ENCODE data around the gene PRKCQ.
"Not testable (repeated sequence)": the region's sequence is repeated elsewhere in the genome, so short reads cannot be mapped to it uniquely, and the experiment has no call there.

Gene PRKCQ

DNA sequence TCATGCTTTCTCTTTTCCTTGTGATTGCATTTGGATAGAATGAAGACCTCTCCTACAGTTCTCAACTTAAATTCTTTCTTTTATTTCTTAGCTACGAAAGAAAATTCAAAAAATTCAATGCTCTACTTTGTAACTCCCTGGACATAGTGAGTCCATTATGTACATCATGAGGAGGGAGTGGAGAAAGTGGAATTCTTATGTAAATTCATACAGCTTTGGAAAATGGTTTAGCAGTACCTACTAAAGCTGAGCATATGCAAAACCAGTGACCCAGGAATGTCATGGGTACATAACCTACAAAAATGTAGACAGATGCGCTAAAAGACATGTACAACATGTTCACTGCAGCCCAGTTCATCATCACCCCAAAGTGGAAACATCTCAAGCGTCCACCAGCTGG, 8.8 kb upstream of the PRKCQ start:
- H3K4me1 ChIP-seq (ENCODE audit: insufficient read depth, low read length), result 0 out of 2 replicates have a peak, but pooled peaks cover 5% of the 10 kb centered on the region
- no peak overlapping the region for H3K9ac ChIP-seq (ENCODE audit: low read depth, low read length)
- 0 out of 2 replicates have a peak, but pooled peaks cover 3% of the 10 kb centered on the region for H3K36me3 ChIP-seq (ENCODE audit: insufficient read depth, low read length)
- no peaks in the 10 kb centered on the region for H3K9me3 ChIP-seq (ENCODE audit: control insufficient read depth, insufficient read depth, low read length)

DNA sequence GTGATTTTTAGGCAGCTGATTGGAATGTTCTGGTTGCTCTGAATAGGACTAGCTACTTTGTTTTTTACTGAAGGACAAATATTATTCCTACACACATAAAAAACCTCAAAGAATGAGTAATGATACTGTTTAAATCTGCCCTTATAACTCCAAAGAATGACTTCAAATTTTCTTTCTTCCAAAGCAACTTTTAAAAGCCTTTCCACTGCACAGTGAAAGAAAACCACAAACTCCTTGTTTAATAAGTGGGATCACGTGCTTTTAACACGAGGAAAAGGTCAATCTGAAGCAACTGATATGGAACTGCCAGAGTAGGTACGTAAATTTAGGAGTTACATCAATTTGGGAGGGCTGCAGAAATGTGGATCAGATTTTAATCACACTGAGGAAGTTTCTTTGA, 8.0 kb upstream of the PRKCQ start:
- 0 out of 2 replicates have a peak, but pooled peaks cover 3% of the 10 kb centered on the region for H3K4me1 ChIP-seq (ENCODE audit: insufficient read depth, low read length)
- no peaks in the 10 kb centered on the region for H3K9me3 ChIP-seq (ENCODE audit: control insufficient read depth, insufficient read depth, low read length)
- H3K36me3 ChIP-seq (ENCODE audit: insufficient read depth, low read length), result peaks cover 4% of the 10 kb centered on the region; the same call in 1 of the 2 replicates
- no peak overlapping the region for H3K9ac ChIP-seq (ENCODE audit: low read depth, low read length)

DNA sequence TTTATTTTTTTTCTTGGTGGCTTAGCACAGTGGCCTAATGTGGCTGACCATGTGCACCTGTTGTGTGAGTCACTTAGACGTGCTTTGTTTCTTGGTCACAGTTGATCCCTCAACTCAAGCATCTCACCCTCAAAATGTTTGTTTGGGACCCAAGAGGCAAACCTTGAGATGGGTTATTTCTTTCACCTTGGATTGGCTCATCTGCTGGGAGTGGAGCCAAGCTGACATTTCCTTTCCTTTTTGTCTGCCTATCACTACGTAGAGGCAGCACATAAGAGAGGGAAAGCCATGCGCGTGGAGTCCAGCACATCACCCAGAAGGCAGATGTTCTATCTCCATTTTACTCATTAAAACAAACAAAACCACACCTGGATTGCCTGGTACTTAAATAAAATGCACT, 6.4 kb upstream of the PRKCQ start:
- Histone ChIP-seq H3K4me1 (ENCODE audit: insufficient read depth, low read length) (no peaks in the 10 kb centered on the region), H3K9me3 (ENCODE audit: control insufficient read depth, insufficient read depth, low read length) (no peaks in the 10 kb centered on the region), H3K36me3 (ENCODE audit: insufficient read depth, low read length) (peaks cover 4% of the 10 kb centered on the region; the same call in 1 of the 2 replicates), H3K9ac (ENCODE audit: low read depth, low read length) (no peak overlapping the region)

DNA sequence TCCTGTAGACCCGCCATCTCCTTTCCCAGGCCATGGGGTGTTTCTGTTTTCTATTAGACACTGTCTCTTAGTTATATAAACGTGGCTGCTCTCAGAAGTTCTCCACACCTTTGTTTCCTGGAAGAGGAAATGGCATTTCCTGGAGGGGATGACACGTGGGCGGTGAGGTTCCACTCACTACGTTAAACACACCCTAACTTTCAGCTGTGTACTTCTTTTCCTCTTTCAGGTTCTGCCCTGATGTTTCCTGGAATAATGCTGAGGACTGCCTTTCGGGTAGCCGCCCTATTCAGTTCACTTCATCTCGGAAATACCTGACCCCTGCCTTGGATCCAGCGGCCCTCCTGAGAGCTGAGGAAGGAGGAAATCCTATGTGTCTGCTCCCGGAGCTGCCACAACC, 3.4 kb upstream of the PRKCQ start:
- H3K9ac ChIP-seq (ENCODE audit: low read depth, low read length), result no peak overlapping the region
- peaks cover 4% of the 10 kb centered on the region; the same call in 1 of the 2 replicates for H3K36me3 ChIP-seq (ENCODE audit: insufficient read depth, low read length)
- no peaks in the 10 kb centered on the region for H3K9me3 ChIP-seq (ENCODE audit: control insufficient read depth, insufficient read depth, low read length)
- H3K4me1 ChIP-seq (ENCODE audit: insufficient read depth, low read length), result no peaks in the 10 kb centered on the region; the same call in 1 of the 2 replicates

DNA sequence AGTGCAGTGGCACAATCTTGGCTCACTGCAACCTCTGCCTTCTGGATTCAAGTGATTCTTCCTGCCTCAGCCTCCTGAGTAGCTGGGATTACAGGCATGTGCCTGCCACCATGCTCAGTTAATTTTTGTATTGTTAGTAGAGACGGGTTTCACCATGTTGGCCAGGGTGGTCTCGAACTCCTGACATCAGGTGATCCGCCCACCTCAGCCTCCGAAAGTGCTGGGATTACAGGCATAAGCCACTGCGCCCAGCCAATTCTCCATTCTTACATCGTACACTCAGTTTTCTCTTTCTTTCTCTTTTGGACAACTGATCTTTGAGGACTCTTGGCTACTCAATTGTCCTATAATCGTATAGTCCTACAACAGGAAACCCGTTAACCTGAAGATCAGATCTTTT, 2.8 kb upstream of the PRKCQ start:
- H3K36me3 ChIP-seq (ENCODE audit: insufficient read depth, low read length), result not testable (repeated sequence)

DNA sequence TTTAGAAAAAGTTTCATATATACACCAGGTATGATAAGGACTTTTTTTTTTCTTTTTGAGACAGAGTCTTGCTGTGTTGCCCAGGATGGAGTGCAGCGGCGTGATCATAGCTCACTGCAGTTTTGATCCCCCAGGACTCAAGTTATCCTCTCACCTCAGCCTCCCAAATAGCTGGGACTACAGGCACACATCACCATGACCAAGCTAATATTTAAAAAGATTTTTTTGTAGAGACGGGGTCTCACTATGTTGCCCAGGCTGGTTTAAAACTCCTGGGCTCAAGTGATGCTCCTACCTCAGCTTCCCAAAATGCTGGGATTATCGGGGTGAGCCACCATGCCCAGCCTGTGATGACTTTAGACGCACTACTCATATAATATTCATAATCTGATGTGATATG, 2.2 kb upstream of the PRKCQ start:
- Histone ChIP-seq H3K9me3 (ENCODE audit: control insufficient read depth, insufficient read depth, low read length) (no peaks in the 10 kb centered on the region), H3K9ac (ENCODE audit: low read depth, low read length) (no peak overlapping the region), H3K4me1 (ENCODE audit: insufficient read depth, low read length) (no peaks in the 10 kb centered on the region; the same call in 1 of the 2 replicates), H3K36me3 (ENCODE audit: insufficient read depth, low read length) (peaks cover 4% of the 10 kb centered on the region; the same call in 1 of the 2 replicates)

More for the DNA sequence above, 2.8 kb upstream of the PRKCQ start:
- H3K9ac ChIP-seq (ENCODE audit: low read depth, low read length); H3K4me1 ChIP-seq (ENCODE audit: insufficient read depth, low read length); H3K9me3 ChIP-seq (ENCODE audit: control insufficient read depth, insufficient read depth, low read length): not testable (repeated sequence)

DNA sequence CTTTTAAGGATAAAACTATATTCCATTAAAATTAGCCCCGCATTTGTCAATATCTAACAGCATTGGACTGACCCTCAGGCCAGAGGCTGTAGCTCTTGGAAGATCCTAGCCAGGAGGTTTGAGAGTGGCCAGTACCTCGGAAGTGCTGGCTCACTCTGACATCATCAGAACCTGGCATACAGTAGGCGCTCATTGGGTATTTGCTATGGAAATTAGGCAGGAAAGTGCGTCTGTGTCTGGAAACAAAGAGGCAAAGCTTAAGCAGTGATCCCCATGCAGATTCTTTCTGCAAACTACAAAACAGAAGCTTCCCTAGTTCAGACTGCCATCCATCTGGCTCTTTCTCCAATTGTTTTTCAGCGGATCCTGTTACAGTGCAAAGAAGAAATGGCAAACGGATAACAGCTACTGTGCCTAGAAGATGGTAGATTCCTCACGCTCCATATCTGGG, 1.7 kb upstream of the PRKCQ start:
- H3K36me3 ChIP-seq (ENCODE audit: insufficient read depth, low read length), result peaks cover 4% of the 10 kb centered on the region; the same call in 1 of the 2 replicates
- no peaks in the 10 kb centered on the region for H3K9me3 ChIP-seq (ENCODE audit: control insufficient read depth, insufficient read depth, low read length)
- H3K9ac ChIP-seq (ENCODE audit: low read depth, low read length), result peak overlapping the region; percentile 99
- H3K4me1 ChIP-seq (ENCODE audit: insufficient read depth, low read length), result no peaks in the 10 kb centered on the region; the same call in 1 of the 2 replicates

DNA sequence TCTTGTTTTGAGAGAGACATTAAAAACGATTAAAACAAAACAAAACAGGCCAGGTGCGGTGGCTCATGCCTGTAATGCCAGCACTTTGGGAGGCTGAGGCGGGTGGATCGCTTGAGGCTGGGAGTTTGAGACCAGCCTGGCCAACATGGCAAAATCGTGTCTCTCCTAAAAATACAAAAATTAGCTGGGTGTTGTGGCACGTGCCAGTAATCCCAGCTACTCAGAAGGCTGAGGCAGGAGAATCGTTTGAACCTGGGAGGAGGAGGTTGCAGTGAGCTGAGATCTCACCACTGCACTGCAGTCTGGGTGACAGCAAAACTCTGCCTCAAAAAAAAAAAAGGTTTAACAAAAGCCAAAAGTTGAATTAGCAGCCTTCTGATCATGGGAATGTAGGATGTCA, 1.1 kb upstream of the PRKCQ start:
- H3K4me1 ChIP-seq (ENCODE audit: insufficient read depth, low read length); H3K9me3 ChIP-seq (ENCODE audit: control insufficient read depth, insufficient read depth, low read length); H3K36me3 ChIP-seq (ENCODE audit: insufficient read depth, low read length): not testable (repeated sequence)
- H3K9ac ChIP-seq (ENCODE audit: low read depth, low read length), result peak overlapping the region; percentile 99

DNA sequence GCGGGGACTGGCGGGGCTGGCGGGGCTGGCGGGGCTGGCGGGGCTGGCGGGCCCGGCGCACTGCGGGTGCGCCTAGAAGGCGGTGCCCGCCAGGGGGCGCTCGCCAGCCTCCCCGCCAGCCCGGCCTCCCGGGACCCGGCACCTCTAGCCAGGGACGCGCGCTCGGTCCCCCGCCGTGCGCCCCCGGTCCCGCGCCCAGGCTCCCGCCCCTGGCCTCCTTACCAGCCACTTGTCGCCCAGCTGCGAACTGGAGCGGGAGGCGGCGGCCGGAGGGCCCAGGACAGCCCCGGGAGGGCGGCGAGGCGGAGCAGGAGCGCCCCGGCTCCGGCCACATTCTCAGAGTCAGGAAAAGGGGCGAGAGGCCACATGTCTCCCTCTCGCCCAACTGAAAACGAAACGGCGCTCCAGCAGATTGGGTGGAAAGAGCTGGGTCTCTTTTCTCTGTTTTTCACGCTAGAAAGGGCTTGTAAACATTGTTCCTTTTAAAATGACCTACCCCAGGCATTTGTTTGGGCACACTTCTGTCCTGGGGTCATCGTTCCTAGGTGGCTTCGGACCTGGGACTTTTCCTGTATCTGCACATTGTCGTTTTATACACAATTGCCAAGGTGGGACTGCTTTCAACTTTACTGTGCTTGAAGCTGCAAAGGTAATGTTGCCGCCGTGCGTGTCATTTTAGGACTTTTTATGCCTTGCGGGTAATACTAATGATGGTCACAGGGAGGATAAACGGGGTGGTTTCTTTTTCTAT, 378 bp upstream of the PRKCQ start:
- H3K9ac ChIP-seq (ENCODE audit: low read depth, low read length), result peak overlapping the region; percentile 99
- peaks cover 4% of the 10 kb centered on the region; the same call in 1 of the 2 replicates for H3K36me3 ChIP-seq (ENCODE audit: insufficient read depth, low read length)
- H3K9me3 ChIP-seq (ENCODE audit: control insufficient read depth, insufficient read depth, low read length), result no peaks in the 10 kb centered on the region; the same call in 1 of the 2 replicates
- H3K4me1 ChIP-seq (ENCODE audit: insufficient read depth, low read length), result no peaks in the 10 kb centered on the region; the same call in 1 of the 2 replicates

DNA sequence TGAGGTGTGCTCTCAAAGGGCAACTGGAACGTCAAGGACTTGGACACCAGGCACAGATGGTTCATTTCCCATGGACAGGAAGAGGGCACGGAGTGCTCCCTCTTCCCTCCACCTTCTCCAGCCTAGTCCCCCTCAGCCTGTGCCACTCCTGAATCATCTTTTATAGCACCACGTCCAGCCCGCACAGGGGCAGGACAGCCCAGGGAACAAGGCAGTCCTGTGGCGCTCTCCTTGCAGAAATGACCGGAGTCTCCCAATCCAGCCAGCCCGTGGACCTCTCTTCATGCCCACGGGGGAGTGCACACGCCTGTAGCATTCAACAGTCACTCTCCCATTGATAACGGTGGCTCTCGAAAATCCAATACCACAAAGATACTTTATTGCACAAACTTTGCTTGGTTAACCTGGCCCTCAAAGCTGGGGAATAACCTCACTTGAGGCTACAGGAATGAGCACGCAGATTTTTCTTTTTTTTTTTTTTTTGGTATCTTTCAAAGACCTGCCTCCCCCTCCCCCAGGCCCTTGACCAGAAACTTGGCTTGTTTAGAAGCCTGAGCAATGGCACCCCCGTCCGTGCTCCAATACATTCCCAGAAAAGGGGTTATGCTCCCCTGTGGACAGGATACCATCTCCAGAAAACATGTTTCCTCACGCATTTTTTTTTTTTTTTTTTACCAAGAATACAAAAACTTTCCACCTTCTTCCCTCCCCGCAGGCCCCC, 733 bp downstream of the PRKCQ start:
- H3K9ac ChIP-seq (ENCODE audit: low read depth, low read length), result peak overlapping the region; percentile 99
- H3K9me3 ChIP-seq (ENCODE audit: control insufficient read depth, insufficient read depth, low read length), result no peaks in the 10 kb centered on the region; the same call in 1 of the 2 replicates
- peaks cover 4% of the 10 kb centered on the region; the same call in 1 of the 2 replicates for H3K36me3 ChIP-seq (ENCODE audit: insufficient read depth, low read length)
- no peaks in the 10 kb centered on the region; the same call in 1 of the 2 replicates for H3K4me1 ChIP-seq (ENCODE audit: insufficient read depth, low read length)

DNA sequence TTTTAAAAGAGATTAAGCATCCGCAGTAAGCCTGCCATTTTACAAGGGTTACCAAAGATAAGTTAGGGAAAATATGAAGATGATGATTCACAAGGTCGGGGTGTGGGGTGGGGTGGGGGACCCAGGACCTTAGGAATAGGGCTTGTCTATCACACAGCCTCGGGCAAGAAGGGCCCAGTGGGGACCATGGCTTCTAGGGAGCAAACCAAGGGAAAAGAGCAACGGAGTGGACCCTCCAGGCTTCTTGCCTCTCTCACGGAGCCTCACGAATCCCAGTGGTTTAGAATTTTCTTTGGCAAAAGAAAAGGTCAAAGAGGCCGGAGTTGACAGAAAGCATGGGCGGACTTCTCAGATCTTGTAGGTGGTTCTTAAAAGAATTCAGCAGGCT, 1.3 kb downstream of the PRKCQ start:
- Histone ChIP-seq H3K9ac (ENCODE audit: low read depth, low read length) (peak overlapping the region; percentile 99; the same call in 1 of the 2 replicates), H3K4me1 (ENCODE audit: insufficient read depth, low read length) (no peaks in the 10 kb centered on the region; the same call in 1 of the 2 replicates), H3K36me3 (ENCODE audit: insufficient read depth, low read length) (peaks cover under 1% of the 10 kb centered on the region; the same call in 1 of the 2 replicates), H3K9me3 (ENCODE audit: control insufficient read depth, insufficient read depth, low read length) (no peaks in the 10 kb centered on the region; the same call in 1 of the 2 replicates)

DNA sequence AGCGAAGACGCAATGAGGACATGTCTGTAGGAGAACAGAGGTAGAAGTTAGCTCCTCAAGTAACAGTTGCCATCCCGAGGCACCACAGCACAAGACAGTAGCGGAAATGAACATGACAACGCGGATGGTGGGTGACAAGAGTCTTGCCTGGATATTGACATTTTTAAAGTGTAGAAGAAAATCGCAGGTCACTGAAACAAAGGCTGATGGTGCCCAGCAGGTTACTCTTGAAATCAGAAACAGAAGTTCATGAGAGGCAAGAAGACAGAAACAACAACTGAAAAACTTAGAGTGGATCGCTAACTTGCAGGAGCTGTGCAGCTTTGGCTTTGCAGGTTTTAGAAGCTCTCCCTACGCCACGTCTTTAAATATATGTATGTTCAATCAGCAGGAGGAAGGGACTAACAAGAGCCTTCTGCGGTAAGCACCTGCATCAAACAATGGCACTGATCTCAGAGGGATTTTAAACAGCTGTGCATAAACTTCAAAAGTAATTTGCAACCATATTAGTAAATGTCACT, 1.8 kb downstream of the PRKCQ start:
- H3K9ac ChIP-seq (ENCODE audit: low read depth, low read length), result no peak overlapping the region; the same call in 1 of the 2 replicates
- no peaks in the 10 kb centered on the region; the same call in 1 of the 2 replicates for H3K36me3 ChIP-seq (ENCODE audit: insufficient read depth, low read length)
- H3K4me1 ChIP-seq (ENCODE audit: insufficient read depth, low read length), result no peaks in the 10 kb centered on the region; the same call in 1 of the 2 replicates
- H3K9me3 ChIP-seq (ENCODE audit: control insufficient read depth, insufficient read depth, low read length), result no peaks in the 10 kb centered on the region; the same call in 1 of the 2 replicates

DNA sequence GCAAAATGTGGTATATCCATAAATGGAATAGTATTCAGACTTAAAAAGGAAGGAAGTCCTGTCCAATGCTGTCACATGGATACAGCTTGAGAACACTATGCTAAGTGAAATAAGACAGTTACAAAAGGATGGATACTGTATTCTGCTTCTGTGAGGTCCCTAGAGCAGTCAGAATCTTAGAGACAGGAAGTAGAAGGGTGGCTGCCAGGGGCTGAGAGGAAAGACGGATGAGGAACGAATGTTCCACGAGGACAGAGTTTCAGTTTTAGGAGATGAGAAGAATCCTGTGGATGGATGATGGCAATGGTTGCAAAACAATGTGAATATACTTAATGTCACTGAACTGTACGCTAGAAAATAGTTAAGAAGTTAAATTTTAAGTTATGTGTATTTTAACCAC, 3.8 kb downstream of the PRKCQ start:
- Histone ChIP-seq H3K9me3 (ENCODE audit: control insufficient read depth, insufficient read depth, low read length) (no peaks in the 10 kb centered on the region; the same call in 1 of the 2 replicates), H3K36me3 (ENCODE audit: insufficient read depth, low read length) (no peaks in the 10 kb centered on the region), H3K4me1 (ENCODE audit: insufficient read depth, low read length) (no peaks in the 10 kb centered on the region; the same call in 1 of the 2 replicates), H3K9ac (ENCODE audit: low read depth, low read length) (no peak overlapping the region)

DNA sequence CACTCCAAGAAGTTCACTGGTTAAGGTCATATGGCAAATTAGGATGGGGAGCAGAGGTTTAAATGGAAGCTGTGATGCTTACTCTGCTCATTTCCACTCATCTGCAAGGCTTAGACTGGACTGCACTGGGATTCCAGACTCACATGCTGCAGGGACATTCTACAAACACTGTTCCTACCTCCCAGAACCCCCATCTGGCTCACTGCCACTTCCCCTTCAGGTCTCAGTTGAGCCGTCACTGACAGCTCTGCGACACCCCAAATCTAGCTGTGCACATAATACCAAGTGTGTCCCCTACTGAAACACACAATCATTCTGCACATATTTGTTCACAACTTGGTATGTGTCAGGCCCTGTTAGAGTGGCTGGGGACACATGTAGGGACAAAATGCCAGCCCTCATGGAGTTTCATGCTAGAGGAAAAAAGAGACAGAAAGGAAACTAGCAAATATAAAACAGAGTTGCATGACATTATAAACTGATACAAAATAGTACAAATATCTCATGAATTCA, 5.4 kb downstream of the PRKCQ start:
- Histone ChIP-seq H3K36me3 (ENCODE audit: insufficient read depth, low read length) (no peaks in the 10 kb centered on the region), H3K4me1 (ENCODE audit: insufficient read depth, low read length) (no peaks in the 10 kb centered on the region; the same call in 1 of the 2 replicates), H3K9me3 (ENCODE audit: control insufficient read depth, insufficient read depth, low read length) (no peaks in the 10 kb centered on the region; the same call in 1 of the 2 replicates), H3K9ac (ENCODE audit: low read depth, low read length) (no peak overlapping the region)

All from ES-I3 (cell line).